HG03571 (cell line): Measurements from ENCODE around the gene TSEN34.
"Not testable (repeated sequence)": the region's sequence is repeated elsewhere in the genome, so short reads cannot be mapped to it uniquely, and the experiment has no call there.

Experiments used
- ATAC-seq: cut with Tn5 transposase; IDR thresholded peaks from one replicate; pipeline ENCODE4 v1.9.1; 2021; ENCODE audit not compliant: unreplicated experiment

TSEN34 gene

DNA sequence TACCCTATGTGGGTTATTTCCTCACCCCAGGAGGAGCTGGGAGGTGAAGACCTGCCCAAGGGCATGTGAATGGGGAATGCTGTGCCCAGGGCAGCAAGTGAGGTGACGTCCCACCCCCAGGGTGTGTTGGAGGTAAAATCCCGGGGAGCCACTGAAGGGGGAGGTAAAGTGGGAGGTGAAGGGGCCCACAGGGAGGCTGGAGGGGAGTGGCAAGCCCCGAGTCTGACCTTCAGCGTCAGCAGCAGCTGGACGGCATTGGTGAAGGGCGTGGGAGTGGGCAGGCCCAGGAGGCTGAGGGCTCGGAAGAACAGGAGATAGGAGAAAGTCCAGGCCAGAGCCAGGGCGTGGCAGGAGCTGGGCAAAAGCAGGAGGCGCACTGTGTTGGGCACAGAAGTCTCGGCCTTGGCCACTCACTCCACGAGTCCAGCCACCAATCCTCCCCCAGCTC lies 4.2 kb upstream of the TSEN34 start:
- ATAC-seq = no peak

- no peak for ATAC-seq
Measured at GRCh38 chr19:54188215-54188871, 2.8 kb upstream of the TSEN34 start.

DNA sequence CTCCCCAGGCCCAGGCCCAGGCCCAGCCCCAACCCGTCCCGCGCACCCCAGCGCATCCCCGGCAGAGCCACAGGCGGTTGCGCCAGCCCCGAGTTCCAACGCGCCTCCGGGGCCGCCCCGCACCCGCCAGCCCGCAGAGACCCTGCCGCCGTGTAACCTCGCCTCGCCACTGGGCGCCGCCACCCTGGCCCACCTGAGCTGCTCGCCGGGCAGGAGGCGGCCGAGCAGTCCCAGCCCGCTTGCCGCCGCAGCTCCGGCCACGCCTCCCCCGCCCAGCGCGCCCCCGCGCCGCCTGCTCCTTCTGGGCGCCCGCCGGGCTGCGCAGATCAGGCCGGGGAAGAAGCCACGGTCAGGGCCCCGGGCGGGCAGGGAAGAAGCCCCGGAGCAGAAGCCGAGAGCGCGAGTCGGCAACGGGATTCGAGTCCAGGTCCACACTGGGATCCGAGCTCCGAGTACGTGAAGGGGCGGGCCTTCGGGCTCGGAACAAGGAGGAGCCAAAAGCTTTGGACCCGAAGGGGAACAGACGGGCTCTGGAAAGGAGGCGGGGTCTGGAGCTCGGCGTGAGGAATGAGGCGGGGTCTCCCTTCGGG lies 1.9 kb upstream of the TSEN34 start, which contains the start of gene MBOAT7:
TSS of gene MBOAT7 (minus strand) at position 436 of the 590 bp plus-strand sequence. CDS start 1,072 bp downstream, outside the sequence.
- ATAC-seq = peak; percentile 12

- peak; percentile 46 for ATAC-seq
Measured at GRCh38 chr19:54189735-54190502, 1.2 kb upstream of the TSEN34 start.

DNA sequence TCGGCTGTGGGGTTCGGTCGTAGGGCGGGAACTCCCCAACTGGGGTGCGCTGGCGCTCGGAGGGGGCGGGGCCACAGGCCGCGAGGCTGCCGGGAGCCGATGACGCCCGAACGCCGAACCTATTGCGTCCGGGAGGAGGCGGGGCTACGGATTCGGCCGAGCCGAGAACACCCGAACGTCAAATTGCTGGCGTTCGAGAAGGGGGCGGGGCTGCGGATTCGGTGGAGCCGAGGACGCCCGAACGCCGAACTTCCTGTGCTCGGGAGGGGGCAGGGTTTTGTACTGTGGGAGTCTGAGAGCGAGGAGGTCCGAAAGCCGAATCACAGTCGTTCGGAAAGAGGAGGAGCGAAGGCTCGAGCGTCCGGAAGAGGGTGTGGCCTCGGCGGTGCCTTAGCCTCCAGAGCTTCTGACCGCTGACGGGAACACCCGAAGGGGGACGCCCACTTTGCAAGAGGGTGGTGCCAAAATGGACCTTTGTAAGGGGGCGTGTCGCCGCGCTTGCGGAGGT lies 551 bp upstream of the TSEN34 start:
- peak; percentile 41 for ATAC-seq

DNA sequence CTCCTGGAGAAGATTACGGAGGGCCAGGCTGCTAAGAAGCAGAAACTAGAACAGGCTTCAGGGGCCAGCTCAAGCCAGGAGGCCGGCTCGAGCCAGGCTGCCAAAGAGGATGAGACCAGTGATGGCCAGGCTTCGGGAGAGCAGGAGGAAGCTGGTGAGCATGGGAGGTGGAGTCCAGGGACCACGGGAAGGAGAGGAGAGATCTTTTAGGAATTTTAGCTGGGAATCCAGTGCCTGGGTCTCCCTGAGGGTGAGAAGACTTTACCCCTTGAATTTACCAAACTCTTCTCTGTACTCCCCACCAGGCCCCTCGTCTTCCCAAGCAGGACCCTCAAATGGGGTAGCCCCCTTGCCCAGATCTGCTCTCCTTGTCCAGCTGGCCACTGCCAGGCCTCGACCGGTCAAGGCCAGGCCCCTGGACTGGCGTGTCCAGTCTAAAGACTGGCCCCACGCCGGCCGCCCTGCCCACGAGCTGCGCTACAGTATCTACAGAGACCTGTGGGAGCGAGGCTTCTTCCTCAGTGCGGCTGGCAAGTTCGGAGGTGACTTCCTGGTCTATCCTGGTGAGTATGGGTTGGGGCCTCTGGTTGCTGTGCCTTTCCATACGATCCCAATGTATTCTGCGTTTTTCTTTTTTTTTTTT lies 824 bp downstream of the TSEN34 start:
- no peak for ATAC-seq

DNA sequence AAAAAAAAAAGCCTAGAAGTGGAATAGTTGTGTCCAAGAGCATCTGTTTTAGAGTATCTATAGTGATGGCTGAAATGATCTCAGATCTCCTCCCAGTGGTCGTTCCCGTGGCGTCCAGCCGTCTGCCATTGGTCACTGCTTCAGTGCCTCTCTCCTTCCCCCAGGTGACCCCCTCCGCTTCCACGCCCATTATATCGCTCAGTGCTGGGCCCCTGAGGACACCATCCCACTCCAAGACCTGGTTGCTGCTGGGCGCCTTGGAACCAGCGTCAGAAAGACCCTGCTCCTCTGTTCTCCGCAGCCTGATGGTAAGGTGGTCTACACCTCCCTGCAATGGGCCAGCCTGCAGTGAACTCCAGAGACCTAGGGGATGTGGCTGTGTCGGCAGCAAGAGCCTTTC lies 1.9 kb downstream of the TSEN34 start:
- ATAC-seq = no peak

GRCh38 chr19:54194463-54194862 lies 3.4 kb downstream of the TSEN34 start:
- ATAC-seq = not testable (repeated sequence)

DNA sequence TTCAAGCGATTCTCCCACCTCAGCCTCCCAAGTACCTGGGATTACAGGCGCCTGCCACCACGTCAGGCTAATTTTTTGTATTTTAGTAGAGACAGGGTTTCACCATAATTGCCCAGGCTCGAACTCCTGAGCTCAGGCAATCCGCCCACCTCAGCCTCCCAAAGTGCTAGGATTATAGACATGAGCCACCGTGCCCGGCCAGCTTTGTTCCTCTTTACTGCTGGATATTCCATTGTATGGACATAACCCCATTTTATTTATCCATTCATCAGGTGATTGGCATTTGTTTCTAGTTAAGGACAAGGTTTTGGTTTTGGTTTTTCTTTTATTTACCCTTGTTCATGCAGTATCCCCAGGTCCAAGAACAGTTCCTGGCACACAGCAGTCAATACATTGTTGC lies 5.4 kb downstream of the TSEN34 start:
- no peak for ATAC-seq

DNA sequence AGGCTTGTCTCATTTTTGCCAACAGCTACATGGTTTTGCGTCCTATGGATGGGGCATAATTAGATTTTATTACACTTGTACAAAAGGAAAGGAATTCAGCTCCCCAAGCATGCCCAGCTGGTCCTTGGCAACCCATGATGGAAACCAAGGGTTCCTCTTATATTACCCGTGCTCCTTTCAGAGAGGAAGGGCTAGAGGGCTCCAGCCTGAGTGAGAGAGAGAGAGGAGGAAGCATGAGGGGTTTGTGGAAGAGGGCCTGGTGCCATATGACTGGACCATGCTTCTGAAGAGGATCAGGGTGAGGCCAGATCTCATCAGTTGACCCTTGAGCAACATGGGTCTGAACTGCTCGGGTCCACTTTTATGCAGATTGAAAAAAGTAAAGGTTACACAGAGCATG lies 6.0 kb downstream of the TSEN34 start:
- ATAC-seq = no peak

GRCh38 chr19:54199401-54199800 lies 8.3 kb downstream of the TSEN34 start:
- no peak for ATAC-seq

- ATAC-seq = no peak
Measured at GRCh38 chr19:54201172-54201701, 10.1 kb downstream of the TSEN34 start.

GRCh38 chr19:54201980-54202379 lies 10.9 kb downstream of the TSEN34 start:
- ATAC-seq = no peak

- no peak for ATAC-seq
Measured at GRCh38 chr19:54203151-54203611, 12.1 kb downstream of the TSEN34 start.

GRCh38 chr19:54204767-54205468 lies 13.8 kb downstream of the TSEN34 start:
- ATAC-seq = no peak

GRCh38 chr19:54206030-54206830 lies 15.1 kb downstream of the TSEN34 start:
- no peak for ATAC-seq

DNA sequence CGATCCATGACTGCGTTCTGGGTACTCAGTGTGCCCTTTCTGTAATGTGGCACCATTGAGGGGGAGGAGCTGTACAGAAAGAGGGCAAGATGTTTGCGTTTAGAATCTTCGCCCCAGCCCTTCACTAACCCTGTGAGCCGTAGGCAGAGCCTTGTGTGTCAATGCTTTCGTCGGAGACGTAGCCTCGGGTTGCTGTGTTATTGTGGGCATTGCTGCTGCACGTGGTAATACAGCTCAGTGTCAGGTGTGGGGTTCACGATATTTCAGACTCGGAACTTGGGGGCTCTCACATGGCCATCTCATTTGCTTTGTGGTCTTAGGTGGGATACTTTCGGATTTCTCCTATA lies 15.7 kb downstream of the TSEN34 start:
- no peak for ATAC-seq

GRCh38 chr19:54207193-54207592 lies 16.1 kb downstream of the TSEN34 start:
- not testable (repeated sequence) for ATAC-seq

DNA sequence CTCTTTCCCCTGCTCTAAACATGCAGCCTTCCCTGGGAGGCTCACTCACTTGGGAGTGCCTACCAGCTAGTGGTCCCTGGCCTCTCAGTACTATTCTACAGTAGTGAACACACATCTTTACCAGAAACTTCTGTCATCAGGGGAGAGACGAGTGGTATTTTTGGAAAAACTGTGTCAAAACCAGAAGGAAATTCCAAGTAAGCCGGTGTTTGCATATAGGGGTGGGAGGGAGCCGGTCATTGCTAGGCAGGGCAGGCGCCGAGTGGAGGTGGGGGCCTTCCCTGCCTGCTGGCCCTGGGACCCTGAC lies 16.5 kb downstream of the TSEN34 start:
- ATAC-seq = no peak
